GM12872 (cell line): Measurements from ENCODE around the gene TMEFF2.

Experiments used
- TF ChIP-seq, protein P1 (sequence below): IDR thresholded peaks from 3 replicates; pipeline ENCODE4 v1.5.1; 2011; ENCODE audit warnings: low read depth, mild to moderate bottlenecking, low read length, moderate library complexity; ENCODE audit not compliant: insufficient read depth

The TMEFF2 gene

DNA sequence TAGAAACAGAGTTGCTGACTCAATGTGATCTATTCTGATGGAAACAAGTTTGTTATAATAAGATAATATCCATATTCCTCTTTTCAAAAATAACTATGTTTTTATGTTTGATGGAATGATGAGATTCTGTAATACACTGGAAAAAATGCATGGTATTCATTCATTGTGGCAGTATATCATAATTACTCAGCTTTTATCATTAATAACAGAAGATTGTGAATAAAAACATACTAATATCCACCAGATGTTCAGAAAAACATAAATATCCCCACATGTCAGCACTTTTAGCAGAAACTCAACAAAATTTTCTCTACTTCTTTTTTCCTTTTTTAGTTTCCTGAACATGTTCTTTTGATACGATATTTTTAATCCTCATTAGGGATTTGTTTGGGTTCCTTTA, 217.0 kb downstream of the TMEFF2 start:
- TF ChIP-seq, protein P1, sequence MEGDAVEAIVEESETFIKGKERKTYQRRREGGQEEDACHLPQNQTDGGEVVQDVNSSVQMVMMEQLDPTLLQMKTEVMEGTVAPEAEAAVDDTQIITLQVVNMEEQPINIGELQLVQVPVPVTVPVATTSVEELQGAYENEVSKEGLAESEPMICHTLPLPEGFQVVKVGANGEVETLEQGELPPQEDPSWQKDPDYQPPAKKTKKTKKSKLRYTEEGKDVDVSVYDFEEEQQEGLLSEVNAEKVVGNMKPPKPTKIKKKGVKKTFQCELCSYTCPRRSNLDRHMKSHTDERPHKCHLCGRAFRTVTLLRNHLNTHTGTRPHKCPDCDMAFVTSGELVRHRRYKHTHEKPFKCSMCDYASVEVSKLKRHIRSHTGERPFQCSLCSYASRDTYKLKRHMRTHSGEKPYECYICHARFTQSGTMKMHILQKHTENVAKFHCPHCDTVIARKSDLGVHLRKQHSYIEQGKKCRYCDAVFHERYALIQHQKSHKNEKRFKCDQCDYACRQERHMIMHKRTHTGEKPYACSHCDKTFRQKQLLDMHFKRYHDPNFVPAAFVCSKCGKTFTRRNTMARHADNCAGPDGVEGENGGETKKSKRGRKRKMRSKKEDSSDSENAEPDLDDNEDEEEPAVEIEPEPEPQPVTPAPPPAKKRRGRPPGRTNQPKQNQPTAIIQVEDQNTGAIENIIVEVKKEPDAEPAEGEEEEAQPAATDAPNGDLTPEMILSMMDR = no peak

DNA sequence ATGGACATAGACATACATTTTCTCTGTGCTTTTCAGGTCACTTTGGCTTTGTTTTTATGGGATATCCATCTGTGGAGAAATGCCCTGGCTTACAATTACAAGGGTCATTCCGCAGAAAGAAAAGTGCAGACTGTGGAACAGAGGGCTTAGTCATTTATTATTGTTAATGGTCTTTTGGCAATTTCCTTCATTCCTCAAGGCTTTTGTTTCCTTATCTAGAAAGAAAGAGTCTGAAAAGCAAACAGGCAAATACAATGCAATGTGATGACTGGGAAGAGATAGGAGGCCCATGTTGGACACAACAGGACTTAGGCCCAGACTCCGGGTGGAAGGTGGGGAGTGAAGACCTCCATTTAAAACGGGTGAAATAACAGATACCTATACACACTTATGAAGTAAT, 218.3 kb downstream of the TMEFF2 start:
- TF ChIP-seq, protein P1 = no peak

DNA sequence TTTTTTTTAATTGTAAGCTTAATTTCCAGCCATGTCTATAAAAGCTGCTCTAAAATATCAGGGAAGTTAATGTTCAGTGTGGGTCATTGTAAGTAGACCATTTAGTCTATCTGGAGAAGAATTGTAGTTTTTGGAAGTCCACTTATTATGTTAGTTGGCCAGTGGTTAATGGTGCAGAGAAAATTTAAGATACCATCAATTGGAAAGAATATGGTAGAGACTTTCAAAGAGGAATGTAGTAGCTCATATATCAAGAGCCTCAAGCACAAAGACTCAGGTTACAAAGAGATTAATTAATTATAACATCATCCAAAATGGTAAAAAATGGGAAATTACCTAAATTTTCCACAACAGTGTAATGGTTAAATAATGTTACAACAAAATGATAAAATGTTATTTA, 220.1 kb downstream of the TMEFF2 start:
- TF ChIP-seq, protein P1 = no peak

DNA sequence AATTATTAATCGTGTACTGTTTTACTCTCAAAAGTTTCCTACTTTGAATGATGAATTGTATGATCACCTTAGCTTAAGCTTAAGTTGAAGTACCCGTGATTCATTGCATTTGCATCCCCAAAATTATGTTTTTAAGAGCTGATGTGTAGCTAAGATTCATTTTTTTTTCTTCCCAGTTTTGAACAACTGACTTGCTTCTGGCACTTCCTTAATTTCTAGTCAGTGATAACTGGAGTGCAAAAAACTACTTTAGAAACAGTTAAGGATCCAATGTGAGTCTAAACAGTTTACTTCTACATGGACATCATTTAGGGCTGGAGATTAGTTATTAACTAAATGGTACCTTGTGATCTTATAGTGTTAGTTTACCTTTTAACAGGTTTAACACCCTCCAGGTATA, 223.9 kb downstream of the TMEFF2 start:
- TF ChIP-seq, protein P1 = no peak

DNA sequence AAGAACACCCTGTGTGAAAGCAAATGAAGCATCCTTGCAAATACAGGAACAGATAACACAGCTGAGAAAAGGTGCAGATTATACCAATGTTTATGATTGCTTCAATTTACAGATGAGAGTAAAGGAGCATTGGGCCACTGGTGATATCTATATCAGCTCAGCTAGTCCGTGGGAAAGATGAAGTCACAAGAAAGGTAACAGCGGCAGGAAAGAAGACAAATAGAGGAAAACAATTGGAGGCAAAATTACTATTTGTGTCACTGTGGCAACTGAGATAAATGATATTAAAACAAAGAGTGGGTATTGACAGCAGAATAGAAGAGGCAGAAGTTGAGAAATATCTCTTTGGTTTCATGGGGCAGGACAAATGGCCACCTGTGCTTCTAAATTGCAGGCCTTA, 226.6 kb downstream of the TMEFF2 start:
- TF ChIP-seq, protein P1 = no peak

DNA sequence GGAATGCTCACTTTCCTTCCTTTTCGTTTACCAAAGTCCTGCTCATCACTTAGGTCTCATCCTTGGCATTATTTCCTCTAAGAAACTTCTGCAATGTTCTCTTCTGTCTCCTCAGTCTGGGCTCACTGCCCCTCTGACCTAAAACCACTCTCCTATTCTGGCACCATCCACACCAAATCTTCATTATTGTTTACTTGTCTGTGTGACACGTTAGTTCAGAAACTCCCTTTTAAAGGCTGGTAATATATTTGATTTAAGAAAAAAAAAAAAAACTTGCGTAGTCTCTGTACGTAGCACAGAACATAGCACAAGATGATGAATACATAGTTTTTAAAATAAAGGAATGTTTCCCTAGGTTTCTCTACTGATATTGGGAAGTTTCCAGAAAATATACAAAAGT, 229.0 kb downstream of the TMEFF2 start:
- TF ChIP-seq, protein P1 = no peak

DNA sequence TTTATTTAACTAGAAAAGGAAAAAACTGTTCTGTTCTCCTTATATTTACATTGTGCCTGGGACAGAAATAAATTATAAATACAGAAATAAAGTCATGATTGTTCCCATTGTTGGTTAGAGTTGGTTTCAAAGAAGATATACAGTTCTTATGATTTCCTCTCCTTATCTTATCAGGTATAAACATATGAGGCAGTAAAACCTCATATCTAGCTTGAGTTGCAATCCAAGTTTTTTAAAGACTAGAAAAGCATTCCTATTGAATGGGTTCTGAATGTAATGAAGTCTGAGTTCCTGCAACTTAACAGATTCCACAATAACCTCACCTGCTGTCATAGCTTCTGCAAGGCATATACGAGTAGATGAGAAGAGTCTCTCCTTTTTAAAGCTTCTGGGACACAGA, 233.2 kb downstream of the TMEFF2 start:
- TF ChIP-seq, protein P1 = no peak

DNA sequence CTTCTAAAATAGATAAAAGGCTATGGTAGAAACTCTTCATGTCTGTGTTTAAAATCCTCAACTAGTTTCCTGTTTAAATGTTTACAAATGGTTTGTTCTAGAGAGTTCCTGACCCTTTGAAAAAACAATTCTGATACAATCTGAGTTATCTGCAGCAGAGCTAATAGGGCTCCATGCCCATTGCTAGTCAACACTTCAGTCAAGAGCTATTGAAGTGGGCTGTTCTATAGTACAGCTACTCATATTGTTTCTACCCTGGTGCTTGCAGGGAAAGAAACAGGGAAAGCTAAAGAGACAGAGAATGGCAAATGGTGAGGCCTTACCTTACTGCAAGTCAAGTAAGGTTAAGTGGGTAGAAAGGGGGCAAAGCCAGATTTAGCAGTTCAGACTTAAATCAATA, 235.5 kb downstream of the TMEFF2 start:
- TF ChIP-seq, protein P1 = no peak
